Stimulated activated CD4-positive, alpha-beta T cell treated with anti-CD3 and anti-CD28 coated beads, Interleukin-1b, Interleukin-23, amount 100 ng/mL, for 48 hours (primary cell): ENCODE results near the gene ITPKB.
"Not testable (repeated sequence)": the region's sequence is repeated elsewhere in the genome, so short reads cannot be mapped to it uniquely, and the experiment has no call there.

ENCODE experiments used
- DNase-seq: peaks from one replicate; pipeline ENCODE4 v3.0.0-alpha.2; 2020

ITPKB gene

DNA sequence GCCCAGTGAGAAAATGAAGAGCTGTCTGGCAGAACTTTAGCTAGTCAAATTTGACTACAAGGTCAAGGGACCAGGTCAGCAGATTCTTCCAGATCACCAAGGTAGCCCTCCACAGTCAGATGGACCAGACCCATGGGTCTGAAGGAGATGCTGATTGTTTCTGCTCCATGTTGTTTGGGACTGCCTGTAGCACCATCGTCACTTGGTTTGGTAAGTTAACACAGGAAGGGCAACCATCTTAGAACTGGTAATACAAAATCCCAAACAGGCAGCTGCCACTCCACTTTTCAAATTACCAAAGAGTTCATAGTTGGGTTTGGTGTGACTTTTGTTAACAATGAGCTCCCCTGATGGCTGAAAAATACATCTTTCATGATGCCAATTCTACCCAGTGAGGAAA, 9.0 kb downstream of the ITPKB start:
- DNase-seq: no peak

DNA sequence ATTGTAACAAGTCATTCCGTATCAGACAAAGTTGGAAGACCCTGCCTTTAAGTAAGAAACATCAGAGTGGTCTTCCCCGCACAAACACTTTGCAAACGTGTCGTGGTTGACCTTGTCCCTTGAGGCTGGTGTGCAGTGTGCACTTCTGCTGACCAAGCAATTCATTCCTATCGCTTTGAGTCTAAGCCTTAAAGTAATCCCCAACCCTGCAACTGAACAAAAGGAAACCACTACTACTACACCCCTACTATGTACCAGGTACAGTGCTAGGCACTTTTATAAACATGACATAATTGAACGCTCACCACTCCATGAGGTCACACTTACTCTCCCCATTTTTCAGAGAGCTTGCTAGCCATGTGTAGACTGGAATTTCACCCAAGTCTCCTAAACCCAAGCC, 10.6 kb downstream of the ITPKB start:
- DNase-seq: no peak

DNA sequence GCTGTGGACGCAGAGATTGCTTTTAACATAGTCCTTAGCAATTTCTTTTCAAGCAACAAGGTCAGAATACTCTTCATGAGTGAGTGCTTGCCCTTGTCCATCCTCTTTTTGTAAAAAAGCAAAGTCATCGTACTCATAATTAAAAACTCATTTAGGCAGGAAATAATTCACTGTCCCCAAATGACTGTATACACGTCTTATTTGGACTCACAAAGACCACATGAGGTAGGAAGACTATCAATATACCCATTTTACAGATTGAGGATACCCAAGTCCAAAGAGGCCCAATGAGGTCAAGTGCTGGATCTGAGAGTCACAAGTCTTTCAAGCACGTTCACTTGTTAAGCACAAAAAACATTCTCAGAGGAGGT, 13.2 kb downstream of the ITPKB start:
- no peak for DNase-seq

DNA sequence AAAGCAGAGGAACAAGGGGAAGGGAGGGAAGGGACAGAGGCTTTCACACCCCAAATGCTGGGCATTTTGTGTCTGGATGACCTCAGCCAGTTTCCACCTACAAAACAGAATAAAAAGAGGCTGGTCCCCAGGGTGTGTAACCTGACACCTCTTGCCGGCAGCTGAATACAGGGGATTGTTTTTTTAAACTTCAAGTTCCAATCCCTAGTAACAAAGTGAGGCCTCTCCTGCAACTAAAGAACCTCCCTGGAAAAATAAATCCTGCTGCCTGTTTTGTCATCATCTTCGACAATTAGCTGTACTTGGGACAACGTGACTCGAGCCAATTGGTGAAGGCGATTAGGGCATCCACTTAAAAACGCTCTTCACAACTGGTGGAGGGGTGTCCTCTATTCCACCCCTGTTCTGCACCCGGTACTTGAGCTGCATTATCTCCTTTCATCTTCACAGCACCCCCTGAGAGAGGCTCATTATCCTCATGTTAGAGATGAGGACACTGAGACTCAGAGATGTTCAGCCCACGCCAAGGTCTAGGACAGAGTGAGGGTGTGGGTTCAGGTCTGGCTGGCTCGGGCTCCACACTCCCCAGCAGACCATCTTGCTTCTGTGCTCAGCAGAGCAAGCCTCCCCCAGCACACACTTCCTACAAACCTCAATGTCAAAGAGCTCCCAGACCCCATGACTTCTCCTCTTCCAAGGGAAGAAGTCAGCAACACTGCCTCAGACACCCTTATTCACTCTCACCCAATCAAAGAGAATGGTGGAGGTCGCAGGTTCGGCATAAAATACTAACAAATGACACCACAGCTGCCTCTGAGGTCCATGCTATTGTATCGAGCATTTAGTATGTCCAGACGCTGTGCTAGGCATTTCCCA, 15.2 kb downstream of the ITPKB start:
- no peak for DNase-seq

DNA sequence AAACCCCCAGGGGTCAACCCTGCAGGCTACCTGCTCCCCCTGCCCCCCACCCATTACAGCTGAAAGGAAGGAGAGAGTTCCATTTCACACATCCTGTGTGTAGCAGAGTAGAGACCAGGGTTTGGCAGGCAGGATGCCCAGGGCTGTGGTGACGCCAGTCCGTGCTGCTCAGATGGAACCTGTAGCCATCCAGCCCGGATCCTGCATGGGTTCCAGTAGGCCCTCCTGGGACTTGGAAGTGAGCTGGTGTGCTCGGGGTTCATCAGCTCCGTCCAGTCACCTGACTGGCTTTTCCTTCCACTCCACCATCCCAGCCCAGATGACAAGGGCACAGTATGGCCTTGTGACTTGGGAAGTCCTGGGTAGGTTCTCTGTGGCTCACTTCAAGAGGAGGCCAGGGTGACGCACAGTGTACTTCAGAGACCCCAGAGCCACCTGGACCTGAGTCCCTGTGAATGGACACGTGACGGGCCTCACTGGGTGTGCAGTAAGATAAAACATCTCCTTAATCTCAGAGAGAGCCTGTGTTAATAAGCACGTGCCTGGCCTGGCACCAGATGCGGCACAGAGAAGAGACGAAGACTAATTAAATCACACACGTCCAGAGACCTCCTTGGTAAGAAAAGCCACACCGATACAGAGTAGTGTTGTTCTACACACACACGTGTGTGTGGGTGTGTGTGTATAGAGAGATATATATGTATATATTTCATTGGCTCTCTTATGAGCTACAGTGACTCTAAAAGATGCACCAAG, 16.0 kb downstream of the ITPKB start:
- no peak for DNase-seq

DNA sequence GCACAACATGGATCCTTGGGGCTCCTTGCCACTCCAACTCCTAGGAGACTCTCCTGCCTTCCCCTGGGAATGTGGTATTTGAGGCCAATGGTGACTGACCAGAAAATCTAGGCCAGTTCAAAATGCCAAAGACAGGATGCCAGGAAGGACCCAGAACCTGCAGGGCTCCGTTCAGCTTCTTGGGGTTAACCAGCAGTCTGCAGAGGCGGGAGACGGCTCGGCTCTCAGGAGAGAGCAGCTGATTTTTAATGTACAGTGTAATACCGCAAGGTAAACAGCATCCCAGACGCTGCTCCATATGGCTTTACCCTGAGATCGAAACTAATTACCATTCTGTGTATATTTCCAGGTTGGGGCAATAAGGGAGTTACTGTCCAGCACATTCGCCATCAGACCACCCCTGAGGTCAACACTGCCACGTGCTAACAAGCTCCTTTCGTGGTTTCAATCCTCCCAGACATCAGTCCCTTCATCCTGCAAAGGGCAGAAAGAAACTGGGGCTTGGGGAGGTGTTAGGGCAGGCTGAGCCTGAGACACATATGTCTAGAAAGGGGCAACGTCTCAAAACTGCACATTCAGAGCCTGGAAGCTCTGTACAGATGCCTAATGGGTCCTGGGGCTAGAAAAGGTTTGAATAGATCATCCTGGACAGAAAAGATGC, 16.7 kb downstream of the ITPKB start:
- DNase-seq: no peak

DNA sequence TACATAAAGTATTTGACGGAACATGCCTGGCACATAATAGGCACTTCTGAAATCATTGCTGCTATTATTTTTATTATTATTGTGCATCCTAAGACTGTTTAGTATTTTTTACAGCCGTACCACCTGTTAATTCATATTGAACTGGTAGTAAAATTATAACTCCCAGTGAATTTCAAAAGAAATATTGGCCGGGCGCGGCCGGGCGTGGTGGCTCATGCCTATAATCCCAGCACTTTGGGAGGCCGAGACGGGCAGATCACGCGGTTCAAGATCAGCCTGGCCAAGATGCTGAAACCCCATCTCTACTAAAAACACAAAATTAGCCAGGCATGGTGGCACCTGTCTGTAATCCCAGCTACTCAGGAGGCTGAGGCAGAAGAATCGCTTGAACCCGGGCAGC, 18.5 kb downstream of the ITPKB start:
- not testable (repeated sequence) for DNase-seq

DNA sequence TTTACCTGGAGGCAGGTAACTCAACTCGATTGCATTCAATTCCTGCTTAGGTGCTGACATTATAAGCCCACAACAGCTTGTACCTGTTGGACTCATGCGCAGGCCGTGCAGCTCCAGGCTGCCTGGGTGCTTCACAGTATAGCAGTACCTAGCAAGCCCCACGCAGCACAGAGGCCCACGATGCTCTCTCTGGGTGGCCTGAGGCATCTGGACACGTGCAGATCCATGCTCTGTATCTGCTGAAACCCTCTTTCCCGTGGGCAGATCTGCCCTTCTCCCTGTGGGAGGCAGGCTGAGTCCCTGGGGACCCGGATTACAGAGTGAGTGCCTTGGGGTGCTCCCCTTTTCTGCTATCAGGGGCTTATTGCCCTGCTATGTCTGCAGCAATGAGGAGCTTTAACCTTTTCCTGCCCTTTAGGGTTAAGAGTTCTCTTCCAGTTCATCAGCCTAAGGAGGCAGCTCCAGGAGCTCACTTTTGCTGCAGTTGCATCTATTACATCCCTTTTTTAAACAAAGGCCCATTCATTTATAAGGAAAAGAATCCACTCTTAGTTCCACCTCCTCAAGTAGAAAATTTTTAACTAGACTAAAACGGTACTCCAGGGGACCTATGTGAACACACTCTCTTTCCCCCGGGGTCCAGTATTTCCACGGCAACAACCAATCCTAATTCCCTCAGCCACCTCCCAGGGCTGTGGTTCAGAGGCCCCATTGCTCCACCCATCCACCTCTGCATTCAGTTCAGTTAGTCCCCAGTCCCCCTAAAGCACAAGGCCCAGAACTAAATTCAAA, 19.3 kb downstream of the ITPKB start:
- DNase-seq: no peak

DNA sequence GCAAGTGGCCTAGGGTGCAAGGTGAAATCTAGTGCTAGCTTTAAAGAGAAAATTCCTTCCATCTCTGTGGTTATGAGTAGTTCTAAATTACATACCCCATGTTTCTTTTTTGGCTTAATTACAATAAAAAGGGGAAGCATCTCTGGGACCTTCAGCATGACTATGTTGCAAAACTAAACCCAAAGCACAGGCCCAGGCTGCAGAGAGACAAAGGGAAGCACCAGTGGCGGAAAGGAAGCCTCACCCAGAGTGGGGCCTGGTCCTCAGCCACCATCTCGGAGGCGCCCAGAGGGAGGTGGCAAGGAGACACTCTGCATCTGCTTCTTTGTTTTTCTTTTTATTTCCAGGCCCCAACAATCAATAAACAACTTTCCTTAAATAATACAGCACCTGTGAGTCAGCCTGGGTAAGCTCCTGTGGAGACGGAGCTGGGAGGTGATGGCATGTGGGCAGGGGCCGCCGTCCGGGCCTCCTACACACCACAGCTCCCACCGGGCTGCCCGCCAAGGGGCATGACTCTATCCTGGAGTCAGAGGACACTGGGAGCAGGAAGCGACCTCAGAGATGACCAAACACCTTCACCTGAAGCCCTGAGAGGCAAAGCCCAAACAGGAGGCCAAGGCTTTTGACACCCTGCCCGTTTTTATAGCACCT, 21.7 kb downstream of the ITPKB start:
- DNase-seq: no peak

DNA sequence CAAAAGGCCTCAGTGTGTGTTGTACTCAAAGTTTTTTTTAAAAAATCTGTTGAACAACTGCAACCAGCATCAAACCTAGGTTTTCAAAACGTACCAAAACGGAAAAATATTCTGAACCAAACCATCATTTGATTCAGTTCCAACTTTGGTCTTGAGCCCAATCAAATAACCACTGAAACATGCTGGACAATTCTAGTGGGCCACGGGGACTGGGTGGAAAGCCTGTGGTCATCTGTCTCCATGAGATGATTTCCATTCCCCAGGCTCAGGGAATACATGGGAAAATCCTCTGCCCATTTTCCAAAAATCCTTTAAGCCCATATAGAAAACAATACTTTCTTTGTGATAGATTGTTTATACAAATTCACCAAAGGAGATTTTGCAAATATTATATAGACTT, 22.5 kb downstream of the ITPKB start:
- no peak for DNase-seq

DNA sequence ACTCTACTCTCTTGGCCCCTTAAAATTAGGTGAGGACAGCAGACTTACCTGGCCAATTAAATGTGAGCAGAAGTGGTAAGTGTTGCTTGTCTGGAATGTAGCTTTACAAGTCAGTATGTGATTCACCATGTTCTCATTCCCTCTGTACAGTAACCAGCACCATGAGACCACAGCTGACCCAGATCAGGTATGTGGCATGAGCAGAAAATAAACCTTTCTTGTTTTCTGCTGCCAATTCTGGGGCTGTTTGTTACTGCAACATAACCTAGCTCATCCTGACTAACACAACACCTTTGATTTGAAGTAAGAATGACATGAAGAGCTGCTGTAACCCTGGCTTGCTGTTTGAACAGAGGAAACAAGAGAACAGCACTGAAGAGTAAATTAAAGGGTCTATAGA, 24.9 kb downstream of the ITPKB start:
- DNase-seq: no peak

DNA sequence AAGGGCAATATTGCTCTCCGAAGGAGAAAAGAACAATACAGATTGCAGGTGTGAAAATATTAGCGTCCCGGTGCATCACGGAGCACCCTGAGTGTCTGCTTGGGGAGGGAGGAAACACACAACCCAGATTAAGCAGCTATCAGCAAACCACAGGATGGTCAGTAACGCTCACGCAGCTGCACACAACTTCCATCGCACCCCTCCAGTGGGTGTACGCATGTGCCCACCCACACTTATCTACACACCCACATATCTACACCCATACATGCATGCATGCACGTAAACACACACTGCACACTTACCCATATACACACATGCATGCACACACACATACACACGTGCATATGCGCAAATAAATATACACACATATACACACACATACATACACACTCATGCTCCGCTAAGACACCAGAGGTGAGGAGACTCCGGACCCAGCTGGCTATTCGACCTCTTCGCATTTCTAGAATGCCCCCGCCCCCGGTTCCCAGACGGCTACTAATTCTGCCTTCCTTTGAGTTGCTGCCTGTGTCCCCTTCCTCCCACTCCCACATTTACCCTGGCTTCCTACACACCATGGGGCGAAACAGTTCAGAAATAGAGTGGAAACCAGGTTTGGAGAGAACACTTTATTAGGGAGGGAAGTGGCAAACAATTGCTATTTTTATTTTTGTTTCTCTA, 26.2 kb downstream of the ITPKB start:
- DNase-seq: no peak

DNA sequence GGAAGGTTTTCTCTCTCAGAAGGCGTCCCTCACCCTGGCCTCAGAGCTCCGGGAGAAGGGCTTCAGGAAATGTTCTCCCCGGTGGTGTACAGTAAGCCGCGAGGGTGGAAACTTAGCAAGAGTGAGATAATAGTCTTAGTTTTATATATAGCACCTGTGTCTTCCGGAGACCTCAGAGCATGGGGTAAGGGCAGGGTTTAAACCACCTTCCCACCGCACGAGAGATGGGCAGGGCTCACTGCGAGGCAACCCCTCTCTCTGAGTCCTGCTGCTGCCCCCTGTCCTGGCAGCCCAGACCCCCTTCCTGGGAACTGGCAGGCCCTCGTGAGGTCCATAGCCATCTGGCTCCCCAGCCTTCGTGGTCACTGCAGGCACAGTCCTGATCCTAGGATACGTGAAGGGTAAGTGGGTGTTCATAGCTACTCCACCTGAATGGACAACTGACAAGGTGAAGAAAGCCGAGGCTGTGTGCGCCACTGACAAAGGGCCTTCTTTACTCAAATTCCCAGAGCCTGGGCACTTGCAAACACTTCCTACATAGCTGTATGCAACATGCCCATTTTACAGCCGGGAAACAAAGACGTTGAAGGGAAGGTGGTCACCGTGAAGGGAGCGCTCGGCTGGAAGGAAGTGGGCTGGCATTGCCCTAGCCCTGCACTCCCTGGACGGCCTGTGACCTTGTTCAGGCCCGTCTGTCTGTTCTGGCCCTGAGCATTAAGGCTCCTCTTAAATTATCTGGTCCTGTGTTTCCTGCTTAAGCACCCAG, 26.9 kb downstream of the ITPKB start:
- DNase-seq: peak; percentile 55

DNA sequence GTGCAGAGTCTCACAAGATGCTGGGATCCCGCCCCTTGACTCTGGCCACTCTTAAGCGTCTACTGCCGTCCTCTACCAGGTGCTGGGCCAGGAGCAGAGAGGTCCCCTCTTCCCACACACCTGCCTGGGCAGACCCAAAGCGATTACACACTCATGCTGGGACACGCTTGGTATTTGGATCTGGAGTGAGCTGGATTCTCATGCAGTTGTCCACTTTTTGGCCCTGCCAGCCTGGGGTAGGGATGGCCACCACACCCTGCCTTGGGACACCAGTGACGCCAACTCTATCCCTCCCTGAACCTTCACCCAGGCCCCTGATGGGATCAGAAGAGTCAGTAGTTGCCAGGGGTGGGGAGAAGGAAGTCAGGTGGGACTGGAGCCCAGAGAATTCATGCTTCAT, 28.6 kb downstream of the ITPKB start:
- no peak for DNase-seq

DNA sequence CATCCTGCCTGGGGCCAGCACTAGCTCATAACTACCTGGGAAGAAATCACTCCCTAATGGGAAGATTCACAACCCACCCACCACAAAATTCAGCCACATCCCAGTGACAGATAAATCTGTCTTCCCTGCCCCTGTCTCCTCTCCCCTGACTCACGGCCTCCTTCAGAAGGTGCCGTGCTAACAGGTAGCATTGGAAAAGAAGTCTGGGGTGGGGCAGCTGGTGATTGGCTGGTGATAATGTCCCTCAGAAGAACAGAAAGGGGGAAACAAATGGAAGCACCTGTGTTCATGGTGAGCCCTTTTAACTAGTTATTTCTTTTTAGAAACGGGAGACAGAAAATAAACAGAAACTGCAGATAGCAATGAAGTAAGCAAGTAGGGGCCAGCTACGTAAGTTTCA, 29.1 kb downstream of the ITPKB start:
- no peak for DNase-seq

DNA sequence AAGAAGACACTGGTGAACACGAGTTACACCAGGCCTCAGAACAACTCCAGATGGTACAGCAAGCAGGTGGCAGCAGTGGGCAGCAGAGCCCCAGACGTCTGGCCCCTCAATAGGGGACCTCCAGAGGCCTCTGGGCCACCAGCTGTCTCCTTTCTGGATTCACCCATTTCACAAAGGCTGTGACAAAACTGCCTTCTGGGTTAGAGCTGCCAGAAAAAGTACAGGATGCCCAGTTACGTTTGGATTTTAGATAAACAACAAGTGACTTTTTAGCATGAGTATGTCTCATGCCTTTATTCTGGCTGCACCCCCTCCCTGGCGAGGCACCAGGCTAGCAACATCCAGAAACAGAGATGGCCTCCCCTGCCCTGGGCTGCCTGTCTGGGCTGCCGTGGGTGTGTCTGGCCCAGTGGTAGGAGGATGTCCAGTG, 30.1 kb downstream of the ITPKB start:
- DNase-seq: no peak

DNA sequence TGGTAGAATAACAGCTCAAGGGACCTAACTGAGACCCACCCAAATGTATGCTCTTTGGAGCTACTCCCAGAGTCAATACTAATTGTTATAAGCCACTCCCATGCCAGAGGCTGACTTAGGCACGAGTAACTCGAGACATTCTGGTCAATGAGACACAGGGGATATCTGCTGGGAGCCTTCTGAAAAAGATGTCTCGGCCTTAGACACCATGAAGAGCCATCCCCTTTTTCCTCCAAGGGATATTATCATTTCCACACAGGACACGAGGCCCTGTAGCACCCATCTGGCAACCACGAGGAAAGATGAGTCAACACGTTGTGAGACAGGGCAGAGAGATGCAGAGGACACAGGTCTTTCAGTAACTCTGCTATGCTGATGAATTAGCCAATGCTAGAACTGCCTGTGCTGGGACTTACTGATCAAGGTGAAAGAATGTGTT, 30.7 kb downstream of the ITPKB start:
- peak; percentile 57 for DNase-seq

DNA sequence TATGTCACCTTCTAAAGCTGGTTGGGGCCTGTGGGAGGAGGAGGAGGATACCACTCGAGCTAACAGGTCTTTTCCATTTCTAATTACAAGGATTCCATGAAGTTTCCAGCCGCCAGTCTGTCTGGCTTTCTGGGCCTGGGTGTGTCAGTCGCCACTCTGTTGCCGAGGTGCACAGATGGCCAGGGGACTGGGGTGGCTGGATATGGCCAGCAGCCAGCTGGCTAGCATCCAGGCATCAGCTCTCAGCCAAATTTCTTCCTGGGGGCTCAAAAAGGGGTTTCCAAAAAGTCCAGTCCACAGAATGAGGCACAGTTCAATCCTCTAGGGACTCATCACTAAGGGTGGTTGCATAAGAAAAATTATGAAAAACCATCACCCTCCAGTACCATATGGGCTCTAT, 32.4 kb downstream of the ITPKB start:
- DNase-seq: no peak

DNA sequence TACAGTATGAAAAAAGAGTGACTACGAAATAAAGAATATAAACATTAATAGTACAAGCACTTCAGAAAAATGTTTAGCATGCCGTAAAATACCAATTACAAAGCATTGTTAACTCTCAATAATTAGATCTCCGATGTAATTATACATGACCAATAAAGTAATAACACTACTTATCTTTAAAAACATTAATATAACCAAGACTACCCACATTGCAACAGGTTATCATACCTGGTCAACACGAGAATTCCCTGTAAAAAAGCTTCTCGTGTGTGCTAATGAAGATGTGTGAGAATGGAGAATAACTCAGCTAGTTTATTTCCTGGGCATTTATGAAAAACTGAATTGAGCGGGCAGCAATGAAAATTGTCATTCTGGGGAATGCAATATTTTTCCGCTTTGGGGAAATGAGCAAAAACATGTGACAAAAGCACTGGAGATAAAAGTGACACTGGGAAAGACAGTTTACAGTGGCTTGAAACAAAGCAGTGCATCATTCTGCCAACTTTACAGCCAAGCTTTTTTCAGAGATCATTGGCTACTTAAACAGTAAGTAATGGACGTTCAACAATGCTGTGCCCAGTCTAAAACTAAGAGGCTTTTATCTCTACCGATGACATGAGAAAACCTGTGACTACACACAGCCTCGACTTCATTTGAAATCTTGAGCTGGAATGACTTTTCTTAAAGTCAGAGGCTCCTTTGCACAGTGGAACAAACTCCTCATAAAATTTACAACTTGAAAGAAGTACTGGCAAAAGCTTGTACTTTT, 34.7 kb downstream of the ITPKB start:
- no peak for DNase-seq
